Tibial nerve (tissue), 3 donors: Measurements from ENCODE around the gene COL1A2.

Source experiments
- CTCF ChIP-seq, 5 experiments: fragments of 200-600 bp in 3 of 5; fragments of 450-650 bp in 2 of 5; sonication (generic) in 3 of 5; IDR thresholded peaks; one replicate each; pipeline ENCODE4 v1.5.1; 2016 to 2019; ENCODE audit warnings: antibody characterized with exemption in 5 of 5, mild to moderate bottlenecking in 3 of 5, moderate library complexity in 2 of 5
- POLR2A ChIP-seq, 2 donors: fragments of 450-650 bp; IDR thresholded peaks; one replicate each; pipeline ENCODE4 v1.6.1; 2017; ENCODE audit warnings: antibody characterized with exemption in 2 of 2, mild to moderate bottlenecking in 2 of 2, moderate library complexity in 2 of 2

- TF ChIP-seq CTCF (IDR thresholded peaks at IDR 0.05) (no peak), POLR2A (IDR thresholded peaks at IDR 0.05) (no peak)
These were observed 6.7 kb downstream of the COL1A2 start for GRCh38 chr7:94401428-94401814.
